OCI-M2 (cell line): ENCODE measurements around the gene PELO.
"Not testable (repeated sequence)": the region's sequence is repeated elsewhere in the genome, so short reads cannot be mapped to it uniquely, and the experiment has no call there.

ENCODE experiments used
- DNase-seq: peaks from one replicate; lab custom pipeline; 2025; ENCODE audit not compliant: unreplicated experiment; lab: John Stamatoyannopoulos, UW

Gene PELO

GRCh38 chr5:52787600-52788504, at the start of gene PELO, which contains the start of gene ITGA1:
PELO (plus strand) TSS chr5:52787916; CDS start chr5:52800395, 12,479 bp downstream.
ITGA1 (plus strand) TSS chr5:52787916; CDS start chr5:52788354, 438 bp downstream.
- DNase-seq = no peak

DNA sequence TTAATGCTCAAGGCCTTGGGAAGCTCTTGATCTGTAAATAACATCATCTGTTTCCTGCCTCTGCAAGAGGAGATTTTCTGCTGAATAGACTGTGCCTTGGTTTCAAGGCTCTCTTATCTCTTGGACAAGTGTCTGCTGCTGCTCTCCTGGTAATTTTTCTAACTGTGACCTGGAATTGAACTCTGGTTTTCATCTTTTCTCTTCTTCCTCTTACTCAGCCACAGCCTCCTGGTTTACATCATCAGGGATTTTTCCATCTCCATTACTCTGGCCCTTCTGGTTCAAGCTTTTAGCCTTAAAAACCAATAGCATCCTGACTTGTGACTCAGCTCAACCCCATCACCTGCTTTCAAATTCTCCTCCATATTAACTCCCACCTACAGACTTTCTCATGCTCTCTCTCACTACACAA, 49.6 kb upstream of the PELO start:
- DNase-seq = no peak

GRCh38 chr5:52740007-52740406, 47.7 kb upstream of the PELO start:
- DNase-seq = no peak

DNA sequence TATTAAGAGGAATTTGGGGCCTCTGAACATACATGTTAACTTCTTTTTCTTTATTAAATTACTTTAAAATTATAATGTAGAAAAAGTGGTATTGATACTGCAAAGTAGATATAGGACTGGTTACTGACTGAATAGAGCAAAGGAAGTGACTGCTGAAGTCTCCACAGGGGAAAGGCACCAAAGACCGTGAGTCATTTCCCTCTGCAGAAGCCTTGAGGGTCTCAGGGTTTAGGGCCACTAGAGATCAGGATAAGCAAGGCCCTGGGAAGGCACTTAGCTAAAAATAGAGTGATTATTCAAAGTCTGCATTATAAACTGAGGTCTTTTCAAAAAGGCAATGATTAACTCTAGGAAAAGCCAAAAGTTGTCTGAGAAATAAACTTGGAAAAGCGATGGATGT, 44.7 kb upstream of the PELO start:
- DNase-seq = no peak

DNA sequence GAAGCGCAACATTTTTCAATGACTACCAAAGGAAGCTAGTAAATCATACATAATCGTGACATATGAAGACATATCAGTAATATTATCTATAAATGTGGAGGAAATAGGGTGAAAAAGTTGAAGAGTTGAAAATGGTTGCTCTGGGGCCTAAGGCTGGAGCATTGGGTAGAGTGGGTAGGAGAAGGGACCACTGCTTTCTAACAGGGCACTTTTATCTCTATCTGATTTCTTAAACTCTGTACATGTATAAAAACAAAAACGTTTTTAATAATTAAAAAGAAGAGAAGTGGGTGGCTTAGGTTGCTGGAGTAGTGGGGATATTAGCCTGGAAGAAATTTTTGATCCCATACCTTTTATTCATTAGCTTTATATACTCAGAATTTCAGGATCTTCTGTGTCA, 44.2 kb upstream of the PELO start:
- DNase-seq = no peak

GRCh38 chr5:52743970-52744369, 43.7 kb upstream of the PELO start:
- no peak for DNase-seq

- not testable (repeated sequence) for DNase-seq
Measured at GRCh38 chr5:52744867-52745458, 42.8 kb upstream of the PELO start.

GRCh38 chr5:52746539-52746938, 41.2 kb upstream of the PELO start:
- DNase-seq = no peak

DNA sequence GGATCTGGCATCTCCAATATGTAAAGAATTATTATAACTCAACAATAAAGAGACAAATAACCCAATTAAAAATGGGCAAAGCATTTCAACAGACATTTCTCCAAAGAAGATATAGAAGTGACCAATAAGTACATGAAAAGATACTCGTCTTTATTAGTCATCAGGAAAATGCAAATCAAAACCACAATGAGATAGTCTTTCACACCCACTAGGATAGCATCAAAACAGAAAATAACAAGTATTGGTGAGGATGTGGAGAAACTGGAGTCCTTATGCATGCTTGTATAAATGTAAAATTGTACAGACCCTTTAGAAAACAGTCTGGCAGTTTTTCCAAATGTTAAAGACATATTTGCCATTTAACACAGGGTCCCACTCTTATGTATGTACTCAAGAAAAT, 39.1 kb upstream of the PELO start:
- no peak for DNase-seq

- DNase-seq = no peak
Measured at GRCh38 chr5:52749666-52750065, 38.0 kb upstream of the PELO start.

- no peak for DNase-seq
Measured at GRCh38 chr5:52751137-52751536, 36.6 kb upstream of the PELO start.

GRCh38 chr5:52754051-52754450, 33.7 kb upstream of the PELO start:
- no peak for DNase-seq

DNA sequence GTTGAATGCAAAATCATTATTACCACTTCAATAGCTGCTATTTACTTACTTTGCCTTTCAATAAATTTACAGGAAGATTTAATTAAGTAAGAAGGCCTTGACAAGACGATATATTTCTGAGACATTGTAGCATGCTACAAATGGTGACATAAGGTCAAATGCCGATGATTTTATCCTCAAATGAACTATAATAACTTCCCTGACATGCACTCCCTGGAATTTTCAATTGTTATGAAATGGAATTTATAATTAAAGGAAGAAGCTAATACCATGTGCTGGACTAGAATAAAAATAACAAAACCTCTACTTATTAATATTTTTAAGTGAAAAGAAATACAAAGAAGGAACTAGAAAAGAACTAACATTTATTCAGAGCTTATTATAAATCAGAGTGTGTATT, 30.2 kb upstream of the PELO start:
- DNase-seq = no peak

- no peak for DNase-seq
Measured at GRCh38 chr5:52758014-52758413, 29.7 kb upstream of the PELO start.

DNA sequence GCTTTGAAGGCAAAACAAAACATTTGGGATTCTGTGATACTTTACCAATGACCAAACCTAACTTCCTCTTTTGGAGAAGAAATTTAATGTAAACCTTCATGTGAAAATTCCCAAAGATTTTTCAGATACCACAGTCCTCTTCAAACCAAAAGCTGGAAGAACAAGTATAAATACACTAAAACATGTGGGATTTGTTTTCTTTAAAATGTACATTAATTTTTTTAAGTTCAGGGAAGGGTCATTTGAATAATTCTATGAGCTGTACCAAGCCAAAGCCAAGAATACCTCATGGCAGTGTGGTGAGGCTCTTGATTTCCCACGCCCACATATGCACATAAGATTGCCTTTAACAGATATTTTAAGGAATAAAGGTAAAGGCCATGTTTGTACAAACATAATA, 28.4 kb upstream of the PELO start:
- DNase-seq = no peak

DNA sequence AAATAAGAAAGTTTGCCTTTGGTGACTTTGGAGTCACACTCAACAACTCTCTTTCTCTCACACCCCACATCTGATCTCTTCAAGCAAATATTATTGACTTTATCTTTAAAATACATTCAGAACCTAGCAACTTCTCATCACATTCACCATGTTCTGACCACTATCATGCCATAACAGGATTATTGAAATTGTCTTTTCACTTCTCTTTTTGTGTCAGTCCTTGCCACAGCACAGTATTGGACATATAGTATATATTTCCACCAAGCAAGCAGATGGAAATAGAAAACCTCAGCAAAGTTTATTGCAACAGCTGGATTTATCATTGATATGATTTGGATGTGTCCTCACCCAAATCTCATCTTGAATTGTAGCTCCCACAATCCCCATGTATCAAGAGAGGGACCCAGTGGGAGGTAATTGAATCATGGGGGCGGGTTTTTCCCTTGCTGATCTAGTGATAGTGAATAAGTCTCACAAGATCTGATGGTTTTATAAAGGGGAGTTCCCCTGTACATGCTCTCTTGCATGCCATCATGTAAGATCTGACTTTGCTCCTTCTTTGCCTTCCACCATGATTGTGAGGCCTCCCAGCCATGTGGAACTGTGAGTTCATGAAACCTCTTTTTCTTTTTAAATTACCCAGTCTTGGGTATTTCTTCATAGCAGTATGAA, 26.9 kb upstream of the PELO start:
- no peak for DNase-seq

DNA sequence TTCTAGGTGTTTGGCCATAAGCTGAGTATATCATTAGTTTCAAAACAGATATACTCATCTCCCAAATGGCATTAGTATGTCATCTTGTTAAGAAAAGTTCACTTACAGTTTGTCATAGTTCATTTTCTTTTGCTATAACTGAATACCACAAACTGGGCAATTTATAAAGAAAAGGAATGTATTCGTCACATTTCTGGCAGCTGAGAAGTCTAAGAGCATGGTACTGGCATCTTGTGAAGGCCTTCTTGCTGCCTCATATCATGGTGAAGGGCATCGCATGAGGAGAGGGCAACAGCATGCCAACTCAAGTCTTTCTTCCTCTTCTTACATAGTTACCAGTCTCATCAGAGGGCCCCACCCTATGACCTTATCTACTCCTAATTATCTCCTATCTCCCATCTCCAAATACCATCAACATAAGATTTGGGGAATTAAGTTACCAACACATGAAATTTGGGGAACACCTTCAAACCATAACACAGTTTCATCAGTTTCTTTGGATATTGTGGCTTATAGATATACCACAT, 20.4 kb upstream of the PELO start:
- no peak for DNase-seq

DNA sequence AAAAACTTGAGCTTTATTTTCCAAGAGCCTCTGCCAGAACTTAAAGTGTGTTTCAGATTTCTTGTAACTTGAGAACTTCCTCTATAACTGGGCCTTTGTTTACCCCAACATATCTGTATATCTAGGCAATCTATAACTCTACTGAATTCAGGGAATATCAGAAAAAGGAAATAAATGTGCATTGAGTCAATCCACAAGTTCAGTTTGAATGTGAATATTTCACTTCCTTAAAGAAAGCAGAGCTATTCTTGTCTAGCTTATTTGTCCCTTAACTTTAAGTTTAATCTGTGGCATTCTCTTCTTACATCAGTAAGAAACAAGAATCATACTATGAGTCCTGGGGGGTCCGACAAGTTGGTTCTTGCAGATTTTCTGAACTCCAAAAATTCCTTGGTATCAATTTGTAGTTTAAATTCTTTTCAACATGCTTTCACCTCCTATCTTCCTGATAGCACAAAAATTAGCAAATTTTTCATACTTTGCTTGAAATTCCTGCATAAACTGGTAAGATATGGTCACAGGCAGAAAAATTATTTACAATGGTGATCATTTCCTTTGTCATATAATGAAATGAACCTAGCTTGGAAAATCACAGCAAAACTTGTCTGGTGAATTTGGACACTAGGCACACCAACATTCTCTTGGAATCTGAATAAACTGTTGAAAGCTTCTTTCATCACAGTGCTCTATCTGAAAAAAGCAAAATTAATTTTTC, 19.8 kb upstream of the PELO start:
- DNase-seq = no peak

DNA sequence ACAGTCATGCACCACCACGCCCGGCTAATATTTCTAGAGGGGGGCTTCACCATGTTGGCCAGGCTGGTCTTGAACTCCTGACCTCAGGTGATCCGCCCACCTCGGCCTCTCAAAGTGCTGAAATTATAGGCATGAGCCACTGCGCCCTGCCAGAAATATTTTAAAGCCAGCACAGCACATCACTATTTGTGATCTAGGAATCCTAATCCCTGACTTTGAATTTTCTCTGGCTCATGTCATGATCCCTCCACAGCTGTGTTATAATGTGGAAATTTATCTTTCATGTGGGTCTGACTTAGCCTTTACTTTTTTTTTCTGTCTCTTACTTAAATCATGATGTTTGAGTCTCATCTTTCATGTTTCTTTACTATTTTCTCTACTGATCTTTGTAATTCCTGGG, 18.7 kb upstream of the PELO start:
- DNase-seq = no peak

DNA sequence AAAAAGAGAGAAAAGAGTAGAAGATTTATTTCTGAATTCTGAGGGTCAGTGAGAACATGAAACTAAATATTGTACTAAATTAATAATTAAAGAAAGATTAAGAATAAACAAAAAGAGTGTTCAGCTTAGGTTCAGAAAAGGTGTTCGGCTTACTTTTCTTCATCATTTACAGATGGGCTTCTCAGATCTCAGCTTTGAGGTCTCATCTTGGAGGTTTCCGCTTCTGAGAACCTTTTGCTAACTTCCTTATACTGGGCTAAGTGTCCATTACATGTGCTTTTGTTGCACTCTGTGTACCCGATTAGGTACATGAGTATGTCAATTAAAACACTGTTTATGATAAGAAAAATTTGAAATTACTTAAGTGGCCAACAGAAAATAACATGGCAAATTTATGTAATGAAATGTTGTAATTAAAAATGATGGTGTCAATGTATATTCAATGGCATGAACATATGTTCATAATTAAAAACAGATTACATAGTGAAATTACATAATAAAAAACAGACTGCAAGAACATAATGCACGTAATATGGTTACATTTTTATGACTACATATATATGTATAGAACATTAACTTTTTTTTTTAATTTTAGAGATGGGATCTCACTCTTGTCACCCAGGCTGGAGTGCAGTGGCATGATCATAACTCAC, 17.3 kb upstream of the PELO start:
- DNase-seq = no peak
